Esophagus squamous epithelium (tissue), 4 donors: ENCODE data around the gene PDCD6IP.

Experiments used
- POLR2A ChIP-seq, 4 donors: fragments of 450-650 bp; IDR thresholded peaks; one replicate each; pipeline ENCODE4 v1.6.1; 2017; ENCODE audit warnings: antibody characterized with exemption in 4 of 4, mild to moderate bottlenecking in 4 of 4, moderate library complexity in 3 of 4
- TF ChIP-seq, protein P1 (sequence below), 6 experiments: fragments of 450-650 bp in 4 of 6; fragments of 200-600 bp in 2 of 6; sonication (generic) in 2 of 6; IDR thresholded peaks; one replicate each; pipeline ENCODE4 v1.5.1; 2016 to 2019; ENCODE audit warnings: antibody characterized with exemption in 6 of 6, mild to moderate bottlenecking in 4 of 6, moderate library complexity in 4 of 6

GRCh38 chr3:33768578-33769330, 29.7 kb upstream of the PDCD6IP start:
- no peak for TF ChIP-seq POLR2A (IDR thresholded peaks at IDR 0.05)
- TF ChIP-seq, protein P1, sequence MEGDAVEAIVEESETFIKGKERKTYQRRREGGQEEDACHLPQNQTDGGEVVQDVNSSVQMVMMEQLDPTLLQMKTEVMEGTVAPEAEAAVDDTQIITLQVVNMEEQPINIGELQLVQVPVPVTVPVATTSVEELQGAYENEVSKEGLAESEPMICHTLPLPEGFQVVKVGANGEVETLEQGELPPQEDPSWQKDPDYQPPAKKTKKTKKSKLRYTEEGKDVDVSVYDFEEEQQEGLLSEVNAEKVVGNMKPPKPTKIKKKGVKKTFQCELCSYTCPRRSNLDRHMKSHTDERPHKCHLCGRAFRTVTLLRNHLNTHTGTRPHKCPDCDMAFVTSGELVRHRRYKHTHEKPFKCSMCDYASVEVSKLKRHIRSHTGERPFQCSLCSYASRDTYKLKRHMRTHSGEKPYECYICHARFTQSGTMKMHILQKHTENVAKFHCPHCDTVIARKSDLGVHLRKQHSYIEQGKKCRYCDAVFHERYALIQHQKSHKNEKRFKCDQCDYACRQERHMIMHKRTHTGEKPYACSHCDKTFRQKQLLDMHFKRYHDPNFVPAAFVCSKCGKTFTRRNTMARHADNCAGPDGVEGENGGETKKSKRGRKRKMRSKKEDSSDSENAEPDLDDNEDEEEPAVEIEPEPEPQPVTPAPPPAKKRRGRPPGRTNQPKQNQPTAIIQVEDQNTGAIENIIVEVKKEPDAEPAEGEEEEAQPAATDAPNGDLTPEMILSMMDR (IDR thresholded peaks at IDR 0.05): no peak
